ENCODE results near the gene TCFL5.

The TCFL5 gene

GRCh38 chr20:62794007-62794724 is 67.5 kb downstream of the TCFL5 start:
- DNase-seq, result peak; percentile 87

DNA sequence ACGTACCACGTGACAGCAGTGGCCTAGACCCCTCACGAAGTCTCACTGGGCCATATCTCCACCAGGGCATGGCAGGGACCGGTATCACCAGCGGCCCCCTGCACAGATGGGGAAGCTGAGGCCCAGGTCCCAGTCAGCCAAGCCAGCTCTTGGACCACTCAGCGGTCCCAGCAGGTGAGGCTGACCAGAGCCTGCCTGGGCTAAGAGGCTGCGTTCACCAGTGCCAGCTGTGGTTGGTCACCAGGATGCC is 67.9 kb downstream of the TCFL5 start:
- DNase-seq, result no peak

- no peak for DNase-seq
Observed at GRCh38 chr20:62792940-62793756, 68.5 kb downstream of the TCFL5 start.

- DNase-seq, result no peak
Observed at GRCh38 chr20:62792182-62792939, 69.3 kb downstream of the TCFL5 start.

- DNase-seq, result peak; percentile 67
Observed at GRCh38 chr20:62791301-62792181, 70.1 kb downstream of the TCFL5 start.
